Measurements from ENCODE around the gene USP40.

Gene USP40

GRCh38 chr2:233556881-233557736 is 9.5 kb downstream of the USP40 start:
- DNase-seq (ENCODE audit: low read depth in 2 of 2), result no peak

- no peak for DNase-seq (ENCODE audit: low read depth in 2 of 2)
Observed at GRCh38 chr2:233553366-233553765, 13.2 kb downstream of the USP40 start.

- DNase-seq (ENCODE audit: low read depth in 2 of 2), result no peak
Observed at GRCh38 chr2:233551491-233551890, 15.1 kb downstream of the USP40 start.

GRCh38 chr2:233546774-233547173 is 19.8 kb downstream of the USP40 start:
- DNase-seq (ENCODE audit: low read depth in 2 of 2), result no peak

- no peak for DNase-seq (ENCODE audit: low read depth in 2 of 2)
Observed at GRCh38 chr2:233546101-233546500, 20.5 kb downstream of the USP40 start.

- DNase-seq (ENCODE audit: low read depth in 2 of 2), result no peak
Observed at GRCh38 chr2:233544200-233544610, 22.4 kb downstream of the USP40 start.

- DNase-seq (ENCODE audit: low read depth in 2 of 2), result no peak
Observed at GRCh38 chr2:233542507-233542906, 24.1 kb downstream of the USP40 start.

- no peak for DNase-seq (ENCODE audit: low read depth in 2 of 2)
Observed at GRCh38 chr2:233538741-233539140, 27.8 kb downstream of the USP40 start.

- no peak for DNase-seq (ENCODE audit: low read depth in 2 of 2)
Observed at GRCh38 chr2:233535271-233535670, 31.3 kb downstream of the USP40 start.

GRCh38 chr2:233532971-233533370 is 33.6 kb downstream of the USP40 start:
- DNase-seq (ENCODE audit: low read depth in 2 of 2), result no peak

- DNase-seq (ENCODE audit: low read depth in 2 of 2), result no peak
Observed at GRCh38 chr2:233531955-233532354, 34.6 kb downstream of the USP40 start.

- DNase-seq (ENCODE audit: low read depth in 2 of 2), result no peak
Observed at GRCh38 chr2:233530381-233530780, 36.2 kb downstream of the USP40 start.

- DNase-seq (ENCODE audit: low read depth in 2 of 2), result no peak
Observed at GRCh38 chr2:233528182-233528581, 38.4 kb downstream of the USP40 start.

GRCh38 chr2:233525791-233526190 is 40.8 kb downstream of the USP40 start:
- no peak for DNase-seq (ENCODE audit: low read depth in 2 of 2)

GRCh38 chr2:233519787-233520611 is 46.6 kb downstream of the USP40 start:
- DNase-seq (ENCODE audit: low read depth in 2 of 2), result no peak

- DNase-seq (ENCODE audit: low read depth in 2 of 2), result no peak
Observed at GRCh38 chr2:233513953-233514655, 52.5 kb downstream of the USP40 start.

- DNase-seq (ENCODE audit: low read depth in 2 of 2), result no peak
Observed at GRCh38 chr2:233503947-233504637, 62.5 kb downstream of the USP40 start.

GRCh38 chr2:233503481-233503880 is 63.1 kb downstream of the USP40 start:
- no peak for DNase-seq (ENCODE audit: low read depth in 2 of 2)

GRCh38 chr2:233501198-233502076 is 65.1 kb downstream of the USP40 start:
- DNase-seq (ENCODE audit: low read depth in 2 of 2), result no peak

- no peak for DNase-seq (ENCODE audit: low read depth in 2 of 2)
Observed at GRCh38 chr2:233499928-233500327, 66.7 kb downstream of the USP40 start.

- no peak for DNase-seq (ENCODE audit: low read depth in 2 of 2)
Observed at GRCh38 chr2:233498126-233498525, 68.5 kb downstream of the USP40 start.

Data from stimulated activated CD8-positive, alpha-beta memory T cell treated with anti-CD3 and anti-CD28 coated beads, Interleukin-15, amount 100 ng/mL, for 48 hours (primary cell).